Activated CD8-positive, alpha-beta memory T cell treated with anti-CD3 and anti-CD28 coated beads for 1 hour (primary cell): Measurements from ENCODE around the gene NFE2L3.
"Not testable (repeated sequence)": the region's sequence is repeated elsewhere in the genome, so short reads cannot be mapped to it uniquely, and the experiment has no call there.

Experiments used
- DNase-seq, 2 donors: peaks; one replicate each; pipeline ENCODE4 v3.0.0-alpha.2; 2020; ENCODE audit warnings: low read depth in 1 of 2; ENCODE audit errors: extremely low read depth in 1 of 2

NFE2L3 gene

GRCh38 chr7:26167303-26167934 is 15.4 kb downstream of the NFE2L3 start:
- no peak for DNase-seq

GRCh38 chr7:26168458-26169023 is 16.5 kb downstream of the NFE2L3 start:
- no peak for DNase-seq

DNA sequence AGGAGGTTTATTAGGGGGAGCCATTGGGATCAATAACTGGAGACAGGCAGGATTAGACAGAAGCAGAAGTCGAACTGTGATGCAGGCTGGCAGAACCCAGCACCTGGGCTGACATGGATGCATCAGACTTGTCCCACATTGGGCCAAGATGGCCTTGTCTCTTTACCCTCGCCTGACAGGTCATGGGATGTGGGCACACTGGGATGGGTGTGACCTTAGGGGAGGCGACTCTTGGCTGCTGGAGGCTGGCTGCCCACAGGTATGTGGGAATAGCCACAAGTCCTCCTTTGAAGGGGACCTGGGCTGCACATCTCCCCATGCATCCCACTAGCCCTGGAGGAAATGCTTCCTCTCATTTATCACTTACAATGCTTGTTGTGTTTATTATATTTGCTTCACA is 17.3 kb downstream of the NFE2L3 start:
- no peak for DNase-seq

- no peak for DNase-seq
Measured at GRCh38 chr7:26170663-26171062, 18.7 kb downstream of the NFE2L3 start.

DNA sequence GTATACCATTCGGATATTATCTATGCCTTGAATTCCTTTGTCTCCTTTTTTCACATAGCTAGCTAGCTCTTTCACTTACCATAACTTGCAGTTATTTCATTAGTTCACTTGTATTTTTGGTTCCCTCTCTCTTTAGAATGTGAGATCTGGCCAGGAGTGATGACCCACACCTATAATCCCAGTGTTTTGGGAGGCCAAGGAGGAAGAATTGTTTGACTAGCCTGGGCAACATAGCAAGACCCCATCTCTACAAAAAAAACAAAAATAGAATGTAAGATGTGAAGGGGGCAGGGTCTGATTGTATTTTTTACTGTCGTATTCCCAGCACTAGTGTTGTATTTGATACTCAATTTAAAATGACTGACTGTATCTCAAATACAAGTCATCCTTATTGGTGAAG is 19.6 kb downstream of the NFE2L3 start:
- no peak for DNase-seq

DNA sequence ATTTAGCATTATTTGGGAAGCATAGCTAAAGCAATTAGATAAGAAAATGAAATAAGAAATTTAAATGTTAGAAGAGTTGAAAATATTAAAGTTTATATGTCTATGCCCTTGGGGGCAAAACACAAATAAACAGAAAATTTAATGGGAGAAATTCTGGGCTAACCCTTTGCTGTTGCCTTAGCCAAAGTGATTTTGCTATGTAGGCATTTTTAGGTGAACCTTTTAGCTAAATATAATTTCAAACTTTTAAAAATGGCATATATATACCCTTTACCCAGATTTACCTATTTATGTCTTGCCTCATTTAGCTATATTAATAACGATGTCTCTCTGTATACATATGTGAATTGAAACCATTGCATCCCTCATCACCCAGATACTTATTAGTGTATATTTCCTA is 20.1 kb downstream of the NFE2L3 start:
- no peak for DNase-seq

GRCh38 chr7:26175903-26176302 is 23.9 kb downstream of the NFE2L3 start:
- DNase-seq = not testable (repeated sequence)

DNA sequence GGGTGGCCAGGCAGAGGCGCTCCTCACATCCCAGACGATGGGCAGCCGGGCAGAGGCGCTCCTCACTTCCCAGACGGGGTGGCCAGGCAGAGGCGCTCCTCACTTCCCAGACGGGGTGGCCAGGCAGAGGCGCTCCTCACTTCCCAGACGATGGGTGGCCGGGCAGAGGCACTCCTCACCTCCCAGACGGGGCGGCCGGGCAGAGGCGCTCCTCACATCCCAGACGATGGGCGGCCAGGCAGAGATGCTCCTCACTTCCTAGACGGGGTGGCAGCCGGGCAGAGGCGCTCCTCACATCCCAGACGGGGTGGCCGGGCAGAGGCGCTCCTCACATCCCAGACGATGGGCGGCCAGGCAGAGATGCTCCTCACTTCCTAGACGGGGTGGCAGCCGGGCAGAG is 24.7 kb downstream of the NFE2L3 start:
- DNase-seq = not testable (repeated sequence)

- not testable (repeated sequence) for DNase-seq
Measured at GRCh38 chr7:26177269-26177668, 25.3 kb downstream of the NFE2L3 start.

GRCh38 chr7:26178272-26178960 is 26.4 kb downstream of the NFE2L3 start:
- DNase-seq = no peak

DNA sequence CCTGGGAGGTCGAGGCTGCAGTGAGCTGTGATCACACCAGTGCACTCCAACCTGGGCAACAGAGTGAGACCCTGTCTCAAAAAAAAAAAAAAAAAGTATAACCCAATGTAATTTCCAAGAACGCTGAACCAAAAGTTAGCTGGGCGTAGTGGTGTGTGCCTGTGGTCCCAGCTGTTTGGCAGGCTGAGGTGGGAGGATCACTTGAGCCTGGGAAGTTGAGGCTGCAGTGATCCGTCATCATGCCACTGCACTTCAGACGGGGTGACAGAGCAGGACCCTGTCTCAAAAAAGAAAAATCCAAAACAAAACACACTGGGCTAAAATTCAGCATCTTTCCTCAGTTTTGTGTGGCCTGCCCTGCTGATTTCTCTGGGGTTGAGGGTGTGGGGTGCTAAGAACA is 27.4 kb downstream of the NFE2L3 start:
- DNase-seq = no peak

DNA sequence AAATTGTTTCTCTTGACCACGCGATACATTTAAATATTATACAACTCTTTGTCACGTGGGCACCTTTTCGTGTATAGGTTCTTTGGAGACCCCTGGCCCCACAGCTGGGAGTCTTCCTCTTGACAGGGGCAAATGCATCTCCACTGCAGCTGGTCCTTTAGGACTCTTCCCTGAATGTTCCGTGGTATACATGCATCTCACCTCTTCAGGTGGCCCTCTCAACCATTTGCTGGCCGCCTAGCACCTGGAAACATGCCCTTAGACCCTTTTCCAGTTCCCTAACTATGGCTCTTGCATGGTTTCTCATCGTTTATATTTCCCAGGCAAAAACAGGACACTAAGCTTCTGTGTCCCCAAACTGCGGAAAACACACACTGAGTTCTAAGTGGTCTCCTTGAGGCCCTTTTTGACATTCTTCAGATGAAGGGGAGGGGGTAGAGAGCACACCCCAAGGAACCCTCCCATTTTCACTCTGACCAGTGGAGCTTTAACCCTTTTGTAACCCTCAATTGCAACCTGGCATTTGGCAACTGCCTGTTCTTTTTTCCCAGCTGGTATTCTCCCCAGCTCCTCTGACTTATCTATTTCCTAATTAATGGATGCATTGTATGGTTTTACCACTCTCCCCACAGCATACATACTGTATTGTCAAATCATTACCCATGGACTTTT is 28.0 kb downstream of the NFE2L3 start:
- DNase-seq = no peak

GRCh38 chr7:26180792-26181198 is 28.8 kb downstream of the NFE2L3 start:
- DNase-seq = no peak

DNA sequence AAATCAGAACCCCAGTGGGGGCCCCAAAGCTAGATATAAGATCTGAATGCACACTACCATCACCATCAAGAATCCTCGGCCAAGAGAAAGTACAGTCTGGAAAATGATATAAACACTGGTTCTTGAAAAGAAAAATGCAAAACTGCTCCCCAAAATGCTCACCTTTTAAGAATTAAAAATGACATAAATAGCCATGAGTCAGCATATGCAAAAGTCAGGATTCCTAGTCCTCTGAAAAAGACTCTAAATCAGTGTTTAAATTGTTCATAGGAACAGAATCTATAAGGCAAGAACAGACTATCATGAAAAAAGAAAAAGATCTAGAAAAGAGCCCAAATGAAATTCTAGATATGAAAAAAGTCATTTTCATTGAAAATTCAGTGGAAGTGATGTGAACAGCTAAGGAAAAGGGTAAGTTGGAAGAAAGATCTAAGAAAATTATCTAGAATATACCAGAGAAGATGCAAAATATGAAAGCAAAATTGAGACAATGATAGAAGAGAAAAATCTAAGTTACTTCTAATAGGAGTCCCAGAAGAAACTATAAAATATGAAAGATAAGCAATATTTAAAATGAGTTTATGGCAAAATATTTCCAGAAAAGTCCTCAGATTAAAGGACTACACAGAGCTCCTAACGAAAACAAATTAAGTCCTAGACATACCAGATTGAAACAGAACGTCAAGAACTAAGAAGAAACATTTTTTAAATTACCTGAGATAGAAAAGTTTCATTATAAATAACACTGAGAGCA is 29.7 kb downstream of the NFE2L3 start:
- DNase-seq = no peak

DNA sequence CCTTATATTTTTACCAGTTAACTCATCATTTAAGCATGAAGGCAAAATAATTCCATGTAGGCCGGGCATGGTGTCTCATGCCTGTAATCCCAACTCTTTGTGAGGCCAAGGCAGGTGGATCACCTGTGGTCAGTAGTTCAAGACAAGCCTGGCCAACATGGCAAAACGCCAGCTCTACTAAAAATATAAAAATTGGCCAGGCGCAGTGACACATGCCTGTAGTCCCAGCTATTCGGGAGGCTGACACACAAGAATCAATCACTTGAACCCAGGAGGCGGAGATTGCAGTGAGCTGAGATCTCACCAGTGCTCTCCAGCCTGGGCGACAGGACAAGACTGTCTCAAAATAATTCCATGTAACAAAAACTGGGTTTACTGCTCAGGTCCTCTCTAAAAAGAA is 30.3 kb downstream of the NFE2L3 start:
- DNase-seq = no peak

DNA sequence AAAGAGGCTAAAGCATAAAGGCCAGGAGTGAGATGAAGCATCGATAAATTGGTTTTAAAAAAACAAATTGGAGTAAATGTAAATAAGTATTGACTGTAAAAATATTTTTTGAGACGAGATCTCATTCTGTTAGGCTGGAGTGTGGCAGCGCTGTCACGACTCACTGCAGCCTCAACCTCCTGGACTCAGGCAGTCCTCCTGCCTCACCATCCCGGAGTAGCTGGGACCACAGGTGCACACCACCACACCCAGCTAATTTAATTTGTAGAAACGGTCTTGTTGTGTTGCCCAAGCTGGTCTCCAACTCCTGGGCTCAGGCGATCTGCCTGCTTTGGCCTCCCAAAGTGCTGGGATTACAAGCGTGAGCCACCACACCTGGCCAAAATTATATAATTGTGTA is 30.7 kb downstream of the NFE2L3 start:
- DNase-seq = no peak

- no peak for DNase-seq
Measured at GRCh38 chr7:26183545-26184280, 31.7 kb downstream of the NFE2L3 start.

DNA sequence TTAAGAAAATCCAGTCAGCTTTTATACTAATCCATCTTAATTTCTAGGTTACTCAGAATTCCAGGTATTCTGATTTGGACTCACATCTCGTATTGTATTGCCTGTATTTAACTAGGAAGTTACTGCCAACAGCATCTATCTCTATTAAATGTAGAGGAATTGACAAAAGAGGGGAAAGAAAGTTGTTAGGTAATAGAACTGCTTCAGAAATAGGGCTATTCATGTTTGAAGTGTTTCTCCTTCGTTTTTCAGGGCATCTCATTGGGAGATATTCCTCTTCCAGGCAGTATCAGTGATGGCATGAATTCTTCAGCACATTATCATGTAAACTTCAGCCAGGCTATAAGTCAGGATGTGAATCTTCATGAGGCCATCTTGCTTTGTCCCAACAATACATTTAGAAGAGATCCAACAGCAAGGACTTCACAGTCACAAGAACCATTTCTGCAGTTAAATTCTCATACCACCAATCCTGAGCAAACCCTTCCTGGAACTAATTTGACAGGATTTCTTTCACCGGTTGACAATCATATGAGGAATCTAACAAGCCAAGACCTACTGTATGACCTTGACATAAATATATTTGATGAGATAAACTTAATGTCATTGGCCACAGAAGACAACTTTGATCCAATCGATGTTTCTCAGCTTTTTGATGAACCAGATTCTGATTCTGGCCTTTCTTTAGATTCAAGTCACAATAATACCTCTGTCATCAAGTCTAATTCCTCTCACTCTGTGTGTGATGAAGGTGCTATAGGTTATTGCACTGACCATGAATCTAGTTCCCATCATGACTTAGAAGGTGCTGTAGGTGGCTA is 32.5 kb downstream of the NFE2L3 start:
- not testable (repeated sequence) for DNase-seq

- no peak for DNase-seq
Measured at GRCh38 chr7:26185131-26185843, 33.3 kb downstream of the NFE2L3 start.
